D721Med (cell line): ENCODE data around the gene CLSTN2.

Experiments used
- DNase-seq: peaks from one replicate; pipeline ENCODE4 v3.0.0; 2011; ENCODE audit warnings: low spot score; ENCODE audit not compliant: insufficient read length
- FAIRE-seq: peaks from 2 replicates; lab custom pipeline; 2011; peaks lifted over from hg19 to GRCh38; lab: Jason Lieb, UNC
- CTCF ChIP-seq: IDR thresholded peaks from 2 replicates; pipeline ENCODE4 v1.5.1; 2012; ENCODE audit warnings: mild to moderate bottlenecking, control low read depth; ENCODE audit not compliant: insufficient read depth; ENCODE audit errors: missing control alignments

The CLSTN2 gene

DNA sequence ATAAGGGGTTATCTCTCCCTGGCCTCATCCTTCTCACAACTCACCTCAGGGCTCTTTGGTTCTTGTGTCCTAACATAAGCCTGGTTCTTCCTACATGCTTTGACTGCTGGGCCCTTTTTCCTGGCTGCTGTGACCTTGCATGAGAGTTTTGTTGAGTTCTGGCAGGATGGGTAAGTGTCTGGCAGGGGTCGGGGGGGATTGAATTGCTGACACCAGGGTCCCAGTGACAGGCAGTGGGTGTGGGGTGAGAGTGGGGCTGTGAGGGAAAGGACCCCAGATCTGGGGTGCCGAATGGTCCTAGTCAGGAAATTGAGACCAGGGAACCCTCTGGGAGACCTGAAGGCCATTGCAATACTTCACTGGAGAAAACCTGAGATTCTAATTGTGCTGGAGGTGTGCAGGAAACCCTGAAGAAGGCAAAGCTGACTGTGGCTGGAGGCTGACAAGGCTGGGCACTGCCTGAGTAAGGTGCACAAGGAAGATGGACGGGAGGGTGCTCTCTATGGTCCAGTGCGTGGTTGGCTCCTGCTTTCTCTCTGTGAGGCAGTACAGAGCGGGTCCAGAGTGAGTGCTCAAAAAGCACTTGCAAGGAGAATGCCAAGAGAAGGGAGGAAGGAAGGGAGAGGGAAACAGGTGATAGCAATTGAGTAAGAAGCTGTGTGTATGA, 76.8 kb downstream of the CLSTN2 start:
- FAIRE-seq (no peak), DNase-seq (no peak)
- TF ChIP-seq CTCF = no peak

GRCh38 chr3:140013220-140013619, 78.2 kb downstream of the CLSTN2 start:
- no peak for DNase-seq
- TF ChIP-seq CTCF = no peak
- no peak for FAIRE-seq

- DNase-seq = no peak
- TF ChIP-seq CTCF = no peak
- FAIRE-seq = no peak
Measured at GRCh38 chr3:140014831-140015495, 80.0 kb downstream of the CLSTN2 start.

DNA sequence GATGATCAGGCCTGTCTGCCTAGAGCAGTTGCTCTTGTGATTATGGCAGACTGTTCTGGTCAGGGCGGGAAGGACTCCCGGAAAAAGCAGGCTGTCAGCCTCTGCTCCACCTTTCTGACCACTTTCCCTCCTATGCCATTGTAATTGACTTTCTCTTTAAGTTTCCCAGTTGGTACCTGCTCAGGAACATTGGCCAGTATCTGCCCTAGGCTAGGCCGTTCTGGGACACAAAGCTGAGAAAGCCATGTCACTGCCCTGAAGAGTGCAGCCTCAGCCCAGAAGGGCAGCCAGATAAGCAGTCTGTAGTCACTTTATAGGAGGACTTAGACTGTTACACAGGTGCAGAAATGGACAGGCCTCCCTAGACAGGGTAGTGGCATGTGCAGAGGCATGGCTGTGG, 80.8 kb downstream of the CLSTN2 start:
- DNase-seq (no peak), FAIRE-seq (no peak)
- no peak for TF ChIP-seq CTCF

DNA sequence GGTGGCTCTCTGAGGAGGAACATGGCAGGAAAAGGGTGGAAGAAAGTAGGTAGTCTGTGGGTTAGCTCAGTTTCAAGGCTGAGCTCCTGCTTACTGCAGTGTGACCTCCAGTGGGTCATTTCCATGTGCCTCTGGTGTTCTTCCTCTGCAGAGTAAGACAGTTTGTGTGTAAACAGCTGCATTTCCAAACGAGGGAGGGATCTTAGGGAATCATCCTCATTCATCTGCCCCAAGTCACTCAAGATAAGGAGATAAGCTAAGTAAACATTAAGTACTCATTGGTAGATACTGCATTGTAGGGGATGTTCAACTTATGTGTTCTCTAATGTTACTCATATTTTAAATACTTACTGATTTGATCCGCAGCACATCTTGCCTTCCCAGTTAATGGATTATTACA, 83.6 kb downstream of the CLSTN2 start:
- no peak for FAIRE-seq
- no peak for DNase-seq

GRCh38 chr3:140019946-140020345, 85.0 kb downstream of the CLSTN2 start:
- no peak for TF ChIP-seq CTCF
- FAIRE-seq (no peak), DNase-seq (no peak)

More for the DNA sequence above, 83.6 kb downstream of the CLSTN2 start:
- no peak for TF ChIP-seq CTCF

DNA sequence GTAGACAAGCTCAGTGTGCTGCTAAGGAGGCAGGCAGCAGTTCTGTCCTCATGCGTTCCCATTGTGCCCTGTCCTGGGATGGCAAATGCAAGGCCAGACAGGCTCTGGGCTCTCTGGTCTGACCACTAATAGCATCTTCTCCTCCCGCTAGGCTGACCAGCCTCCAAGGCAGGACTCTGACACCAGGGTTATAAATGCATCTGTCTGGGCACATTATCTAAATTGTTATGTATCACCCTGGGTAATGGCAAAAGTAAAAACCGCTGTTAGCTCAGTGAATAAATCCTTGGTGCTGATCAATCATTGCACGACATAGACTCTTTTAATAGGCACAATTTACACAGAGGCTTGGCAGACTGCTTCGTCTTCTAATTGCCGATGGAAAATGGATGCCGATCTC, 85.6 kb downstream of the CLSTN2 start:
- FAIRE-seq (no peak), DNase-seq (no peak)
- TF ChIP-seq CTCF = no peak
